HepG2 (cell line): ENCODE measurements around the gene KATNB1. TPM values are rescaled to one million over a fixed set of nuclear protein-coding genes. Genes with fewer than 3 reads are reported as not detected.

Experiments
- ARHGAP35 ChIP-seq: sonication (generic); formaldehyde crosslinking; IDR thresholded peaks from 2 replicates; pipeline ENCODE4 v1.9.0; 2022; ENCODE audit warnings: mild to moderate bottlenecking, inconsistent platforms, moderate library complexity, missing genetic modification reagents, borderline replicate concordance
- BORCS8-MEF2B ChIP-seq: sonication (generic); formaldehyde crosslinking; IDR thresholded peaks from 2 replicates; pipeline ENCODE4 v1.8.0; 2022; ENCODE audit warnings: mild to moderate bottlenecking, missing genetic modification reagents
- BRD4 ChIP-seq: sonication (generic); formaldehyde crosslinking; IDR thresholded peaks from 2 replicates; pipeline ENCODE4 v1.4.0; 2020; ENCODE audit warnings: missing genetic modification reagents
- CTCF ChIP-seq: sonication (generic); formaldehyde crosslinking; IDR thresholded peaks from 2 replicates; pipeline ENCODE4 v1.5.0; 2020; ENCODE audit warnings: mild to moderate bottlenecking, missing genetic modification reagents, moderate library complexity
- ELF1 ChIP-seq: sonication (generic); formaldehyde crosslinking; IDR thresholded peaks from 2 replicates; pipeline ENCODE4 v1.4.0; 2020; ENCODE audit warnings: missing genetic modification reagents
- FOXK2 ChIP-seq: fragments of 450-650 bp; IDR thresholded peaks from 2 replicates; pipeline ENCODE4 v1.6.1; 2016
- GATAD2A ChIP-seq: IDR thresholded peaks from 2 replicates; pipeline ENCODE4 v1.6.1; 2016
- HNF4A ChIP-seq: sonication (generic); formaldehyde crosslinking; IDR thresholded peaks from 2 replicates; pipeline ENCODE4 v1.4.0; 2020; ENCODE audit warnings: missing genetic modification reagents
- MBD4 ChIP-seq: IDR thresholded peaks from 2 replicates; pipeline ENCODE4 v1.6.1; 2012; ENCODE audit warnings: low read length, inconsistent platforms, borderline replicate concordance
- MED8 ChIP-seq: sonication (generic); formaldehyde crosslinking; IDR thresholded peaks from 2 replicates; pipeline ENCODE4 v1.8.1; 2023; ENCODE audit warnings: mild to moderate bottlenecking, missing genetic modification reagents; ENCODE audit not compliant: insufficient replicate concordance
- MTF2 ChIP-seq: sonication (generic); formaldehyde crosslinking; IDR thresholded peaks from 2 replicates; pipeline ENCODE4 v1.5.0; 2020; ENCODE audit warnings: missing genetic modification reagents, borderline replicate concordance
- NFE2L2 ChIP-seq: fragments of 150-350 bp; IDR thresholded peaks from 2 replicates; pipeline ENCODE4 v1.6.1; 2014; ENCODE audit warnings: low read length
- NR2F2 ChIP-seq: IDR thresholded peaks from 2 replicates; pipeline ENCODE4 v1.6.1; 2012; ENCODE audit warnings: low read depth, inconsistent platforms, borderline replicate concordance
- PATZ1 ChIP-seq: sonication (generic); formaldehyde crosslinking; IDR thresholded peaks from 2 replicates; pipeline ENCODE4 v1.4.0; 2020; ENCODE audit warnings: missing genetic modification reagents
- SSRP1 ChIP-seq: IDR thresholded peaks from 2 replicates; pipeline ENCODE4 v1.6.1; 2016; ENCODE audit warnings: control low read depth
- STAG1 ChIP-seq: sonication (generic); formaldehyde crosslinking; IDR thresholded peaks from 2 replicates; pipeline ENCODE4 v1.4.0; 2020; ENCODE audit warnings: missing genetic modification reagents
- TCF12 ChIP-seq, 2 experiments: fragments of 450-650 bp in 1 of 2; sonication (generic) in 1 of 2; formaldehyde crosslinking in 1 of 2; IDR thresholded peaks; 2 replicates each; pipeline versions ENCODE4 v1.6.1 to v1.8.0; 2017 to 2022; ENCODE audit warnings: antibody characterized with exemption in 1 of 2, mild to moderate bottlenecking in 1 of 2, missing genetic modification reagents in 1 of 2, moderate library complexity in 1 of 2
- ZFP37 ChIP-seq: sonication (generic); formaldehyde crosslinking; IDR thresholded peaks from 2 replicates; pipeline ENCODE4 v1.4.0; 2020; ENCODE audit warnings: missing genetic modification reagents, borderline replicate concordance
- ZMYM3 ChIP-seq: sonication (generic); formaldehyde crosslinking; IDR thresholded peaks from 2 replicates; pipeline ENCODE4 v1.5.1; 2020; ENCODE audit warnings: mild to moderate bottlenecking, missing genetic modification reagents
- ZNF160 ChIP-seq: sonication (generic); formaldehyde crosslinking; IDR thresholded peaks from 2 replicates; pipeline ENCODE4 v1.8.0; 2022; ENCODE audit warnings: mild to moderate bottlenecking, inconsistent platforms, missing genetic modification reagents
- ZNF251 ChIP-seq: sonication (generic); formaldehyde crosslinking; IDR thresholded peaks from 2 replicates; pipeline ENCODE4 v1.9.0; 2021; ENCODE audit warnings: mild to moderate bottlenecking, missing genetic modification reagents
- ZNF335 ChIP-seq: sonication (generic); formaldehyde crosslinking; IDR thresholded peaks from 2 replicates; pipeline ENCODE4 v1.4.0; 2020; ENCODE audit warnings: missing genetic modification reagents
- ZNF547 ChIP-seq: sonication (generic); formaldehyde crosslinking; IDR thresholded peaks from 2 replicates; pipeline ENCODE4 v1.5.1; 2020; ENCODE audit warnings: mild to moderate bottlenecking, missing genetic modification reagents
- polyA plus RNA-seq, 8 experiments: library from polyadenylated mRNA; depleted of rRNA in 3 of 8; stranded (reverse) in 7 of 8; unstranded in 1 of 8; fragments of >200 nt; fragmentation: Illumina TruSeq in 4 of 8; extraction: Trizol in 4 of 8; gene quantifications; 2 replicates each; pipeline versions ENCODE4 v1.2.1 to v1.2.3, GENCODE V29; 2011 to 2016; ENCODE audit warnings: low read depth in 4 of 8, missing spikeins in 1 of 8, mixed read lengths in 1 of 8; ENCODE audit not compliant: insufficient read depth in 1 of 8
- total RNA-seq, 5 experiments: library from RNA; depleted of rRNA; stranded (reverse); fragments of >200 nt; fragmentation: Illumina TruSeq; extraction: Trizol; gene quantifications; 2 replicates each; pipeline ENCODE4 v1.2.3, GENCODE V29; 2016; ENCODE audit warnings: low read depth in 1 of 5

The KATNB1 gene
- total and polyA plus RNA-seq, 2 of the 13 experiments (the other 11 are each of a cell fraction or from before 2014, with no cell fraction given) = 31.5 to 43.5 TPM

- no peak for TF ChIP-seq BRD4 (CRISPR knock-in tag)
- no peak for TF ChIP-seq HNF4A (CRISPR knock-in tag)
- TF ChIP-seq SSRP1 = no peak
- no peak for TF ChIP-seq ZNF547 (CRISPR knock-in tag)
- 0 out of 2 replicates have a peak, but pooled peaks have one; percentile 32 for TF ChIP-seq ARHGAP35 (CRISPR knock-in tag)
- peak; percentile 66 for TF ChIP-seq ELF1
- no peak for TF ChIP-seq GATAD2A
- TF ChIP-seq ZNF251 = no peak
- no peak for TF ChIP-seq MBD4
- no peak for TF ChIP-seq MED8
- TF ChIP-seq TCF12 (IDR thresholded peaks at IDR 0.05) = no peak
- no peak for TF ChIP-seq TCF12 (CRISPR knock-in tag; IDR thresholded peaks at IDR 0.05)
- TF ChIP-seq NR2F2 = no peak
- TF ChIP-seq CTCF (CRISPR knock-in tag) = no peak
- no peak for TF ChIP-seq FOXK2
- TF ChIP-seq MTF2 (CRISPR knock-in tag) = no peak
- TF ChIP-seq PATZ1 (CRISPR knock-in tag) = no peak; the same call in 1 of the 2 replicates
- peak; percentile 94 for TF ChIP-seq ZNF335 (CRISPR knock-in tag)
- TF ChIP-seq STAG1 (CRISPR knock-in tag) = no peak
- TF ChIP-seq ZMYM3 (CRISPR knock-in tag) = peak; percentile 63
- TF ChIP-seq NFE2L2 = no peak; the same call in 1 of the 2 replicates
- TF ChIP-seq ZFP37 (CRISPR knock-in tag) = no peak
- no peak for TF ChIP-seq BORCS8-MEF2B (CRISPR knock-in tag)
- TF ChIP-seq ZNF160 (CRISPR knock-in tag) = no peak
These were observed 40.6 kb upstream of the KATNB1 start, which contains the start of gene DRC7 (continued) for GRCh38 chr16:57694725-57695679.
